Activated effector memory CD4-positive, alpha-beta T cell treated with Interleukin-2 at 50 U/mL for 16 hours (primary cell): ENCODE results near the gene ANKRD30BL.
"Not testable (repeated sequence)": the region's sequence is repeated elsewhere in the genome, so short reads cannot be mapped to it uniquely, and the experiment has no call there.

ENCODE experiments used
- DNase-seq: peaks from one replicate; pipeline ENCODE4 v3.0.0-alpha.2; 2020

Gene ANKRD30BL

GRCh38 chr2:132161161-132162124 lies at the start of gene ANKRD30BL:
TSS of gene ANKRD30BL (minus strand) at chr2:132161952. CDS start at chr2:132161705, 247 bp downstream.
- DNase-seq = not testable (repeated sequence)

- not testable (repeated sequence) for DNase-seq
Observed at GRCh38 chr2:132202866-132203265, 41.1 kb upstream of the ANKRD30BL start.

GRCh38 chr2:132192854-132193253 lies 31.1 kb upstream of the ANKRD30BL start:
- DNase-seq = not testable (repeated sequence)

GRCh38 chr2:132167100-132167499 lies 5.3 kb upstream of the ANKRD30BL start:
- not testable (repeated sequence) for DNase-seq

- DNase-seq = not testable (repeated sequence)
Observed at GRCh38 chr2:132162125-132162660, 441 bp upstream of the ANKRD30BL start.

DNA sequence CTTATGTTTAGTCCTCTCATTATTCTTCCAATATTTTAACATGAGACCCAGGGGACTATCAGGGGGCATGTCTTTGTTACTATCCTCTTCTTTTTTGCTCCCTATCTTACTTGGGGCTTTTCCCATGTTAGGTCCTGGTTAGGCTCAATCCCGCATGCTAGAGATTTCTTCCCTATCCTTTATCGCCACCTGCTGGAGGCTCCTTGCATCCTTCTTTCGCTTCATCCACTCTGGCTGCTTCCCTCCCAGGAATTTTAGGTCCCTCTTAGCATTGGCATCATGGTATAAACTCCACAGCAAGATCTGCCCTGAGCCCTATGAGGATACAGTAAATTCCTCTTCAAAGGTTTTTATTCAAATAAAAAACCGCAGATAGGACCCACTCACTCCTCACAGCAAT lies 15.0 kb downstream of the ANKRD30BL start:
- DNase-seq = not testable (repeated sequence)
